SJSA1 (cell line): ENCODE data around the gene EGLN2. TPM values are rescaled to one million over a fixed set of nuclear protein-coding genes. Genes with fewer than 3 reads are reported as not detected.
"Not testable (repeated sequence)": the region's sequence is repeated elsewhere in the genome, so short reads cannot be mapped to it uniquely, and the experiment has no call there.

ENCODE experiments used
- DNase-seq, 2 experiments: peaks; one replicate each; pipeline ENCODE4 v3.0.0-alpha.2; 2015 to 2020; ENCODE audit warnings: low spot score in 2 of 2, low read depth in 1 of 2
- H3K27ac ChIP-seq: fragments of 250-450 bp; sonication (Bioruptor Pico); 2 replicates; pipeline ENCODE4 v1.5.1; 2020; ENCODE audit warnings: mild to moderate bottlenecking, moderate library complexity
- H3K27me3 ChIP-seq: fragments of 250-450 bp; sonication (Bioruptor Pico); replicated peaks from 2 replicates; pipeline ENCODE4 v1.5.1; 2020; ENCODE audit warnings: mild to moderate bottlenecking, moderate library complexity
- H3K36me3 ChIP-seq: fragments of 250-450 bp; sonication (Bioruptor Pico); 2 replicates; pipeline ENCODE4 v1.5.1; 2020; ENCODE audit warnings: mild to moderate bottlenecking
- H3K4me1 ChIP-seq: fragments of 250-450 bp; sonication (Bioruptor Pico); replicated peaks from 2 replicates; pipeline ENCODE4 v1.6.1; 2021; ENCODE audit warnings: mild to moderate bottlenecking
- H3K4me3 ChIP-seq: fragments of 250-450 bp; sonication (Bioruptor Pico); 2 replicates; pipeline ENCODE4 v1.5.1; 2020; ENCODE audit warnings: mild to moderate bottlenecking
- H3K9me3 ChIP-seq: fragments of 250-450 bp; sonication (Bioruptor Pico); replicated peaks from 2 replicates; pipeline ENCODE4 v1.5.1; 2020; ENCODE audit warnings: mild to moderate bottlenecking
- total RNA-seq: library from RNA; depleted of rRNA; stranded (reverse); fragments of >200 nt; shearing (Covaris generic); gene quantifications from 2 replicates; pipeline ENCODE4 v1.2.3, GENCODE V29; 2014; rRNA removed

EGLN2 gene
- total RNA-seq, 1 experiment from 2014 or later = 82.8 TPM

DNA sequence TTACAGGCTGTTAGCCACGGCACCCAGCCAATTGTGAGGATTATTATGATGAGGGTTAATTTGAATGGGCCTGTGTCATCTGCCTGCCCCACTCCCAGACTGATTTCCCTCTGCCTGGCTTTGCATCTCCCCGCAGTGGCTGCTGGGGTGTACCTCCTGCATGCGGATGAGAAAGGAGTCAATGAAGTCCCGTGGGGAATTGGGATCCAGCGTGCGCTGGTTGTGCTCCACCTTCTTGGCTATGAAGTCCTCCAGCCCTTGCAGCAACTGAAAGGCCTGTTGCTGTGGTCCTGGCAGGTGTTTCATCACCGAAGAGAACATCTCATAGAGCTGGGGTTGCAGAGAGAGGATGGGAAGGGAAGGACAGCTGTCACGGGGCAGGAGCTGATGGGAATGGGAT lies 47.7 kb downstream of the EGLN2 start:
- not testable (repeated sequence) for H3K9me3 ChIP-seq, H3K27ac ChIP-seq, H3K4me3 ChIP-seq, H3K27me3 ChIP-seq, H3K4me1 ChIP-seq, DNase-seq, H3K36me3 ChIP-seq

DNA sequence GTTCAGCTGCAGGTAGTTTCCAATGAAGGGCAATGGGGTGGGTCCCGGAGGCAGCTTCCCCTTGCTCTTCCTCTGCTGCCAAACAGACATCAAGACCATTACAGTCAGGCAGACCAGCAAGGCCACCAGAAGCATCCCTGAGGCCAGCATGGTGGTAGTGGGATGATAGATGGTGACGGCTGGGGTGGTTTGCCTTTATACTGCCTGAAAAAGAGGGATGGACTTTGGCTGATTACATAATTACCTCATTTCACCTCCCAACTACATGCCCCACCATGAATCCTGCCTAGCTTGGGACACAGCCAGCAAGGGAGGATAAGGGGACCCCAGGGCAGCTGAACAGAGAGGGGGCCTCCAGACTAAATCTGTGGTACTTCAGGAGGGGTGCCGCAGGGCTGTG lies 51.3 kb downstream of the EGLN2 start, which contains the start of gene CYP2A6:
CYP2A6 (minus strand) TSS at position 171 of the 400 bp plus-strand sequence; CDS start at position 150, 21 bp downstream.
- not testable (repeated sequence) for H3K4me3 ChIP-seq, H3K4me1 ChIP-seq, H3K9me3 ChIP-seq, H3K36me3 ChIP-seq, H3K27ac ChIP-seq, DNase-seq, H3K27me3 ChIP-seq

DNA sequence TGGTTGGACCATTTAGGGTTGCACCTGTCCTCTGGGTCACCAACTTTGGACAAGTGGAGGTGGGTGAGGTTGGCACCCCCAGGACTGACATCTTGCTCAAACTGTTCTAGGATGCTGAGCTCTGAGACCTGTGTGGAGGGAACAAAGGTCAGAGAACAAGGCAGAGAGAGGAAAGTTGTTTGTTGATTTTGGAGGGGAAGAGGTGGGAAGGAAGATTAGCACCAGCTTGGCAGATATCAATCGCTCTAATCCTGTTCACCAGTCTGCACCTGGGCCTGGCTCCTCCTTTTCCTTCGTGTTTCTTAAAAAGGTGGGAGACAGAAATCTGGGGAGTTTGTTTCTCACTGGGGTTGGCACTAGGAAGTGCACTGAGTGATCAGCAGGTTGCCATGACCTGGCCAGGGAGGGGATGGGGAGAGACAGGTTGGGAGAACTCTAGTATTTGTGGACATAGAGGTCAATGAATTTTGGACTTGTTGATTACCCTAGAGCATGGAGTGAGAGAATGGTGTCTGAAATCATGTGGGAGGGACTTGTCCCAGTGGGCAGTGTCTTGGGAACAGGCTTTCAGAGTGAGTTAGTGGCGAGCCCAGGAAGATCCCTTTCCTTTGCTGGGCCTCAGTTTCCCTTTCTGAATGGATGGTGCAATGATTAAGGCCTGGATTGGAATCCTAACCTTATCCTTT lies 53.6 kb downstream of the EGLN2 start:
- not testable (repeated sequence) for H3K4me1 ChIP-seq, DNase-seq, H3K9me3 ChIP-seq, H3K36me3 ChIP-seq, H3K4me3 ChIP-seq, H3K27me3 ChIP-seq, H3K27ac ChIP-seq

Other genes with a start within 250 kb of the EGLN2 start
- gene SHKBP1, start 222.3 kb upstream of the EGLN2 start, total RNA-seq = 16.2 and 16.4 TPM in 2 replicates
- 16.5 and 23.7 TPM in 2 replicates for gene LTBP4, start 197.8 kb upstream of the EGLN2 start, total RNA-seq
- gene NUMBL, start 108.5 kb upstream of the EGLN2 start, total RNA-seq = 14.7 and 28.6 TPM in 2 replicates
- gene COQ8B, start 82.3 kb upstream of the EGLN2 start, total RNA-seq = 29.2 and 83.7 TPM in 2 replicates
- 5.4 and 5.7 TPM in 2 replicates for gene ITPKC, start 82.1 kb upstream of the EGLN2 start, total RNA-seq
- 0.25 and 0.39 TPM in 2 replicates for gene ACTMAP, start 48.7 kb upstream of the EGLN2 start, total RNA-seq
- gene SNRPA, start 48.0 kb upstream of the EGLN2 start, total RNA-seq = 61.4 and 80.2 TPM in 2 replicates
- not detected in 2 replicates for gene MIA, start 23.7 kb upstream of the EGLN2 start, total RNA-seq
- 21.4 and 28.5 TPM in 2 replicates for gene RAB4B, start 20.9 kb upstream of the EGLN2 start, total RNA-seq
- gene CYP2A6, start 51.3 kb downstream of the EGLN2 start, total RNA-seq = not detected in 2 replicates
- gene CYP2A7, start 83.0 kb downstream of the EGLN2 start, total RNA-seq = not detected in 2 replicates
- not detected in 2 replicates for gene CYP2B6, start 192.1 kb downstream of the EGLN2 start, total RNA-seq